CMK (cell line): Measurements from ENCODE around the gene ETV6.
A peak's percentile ranks its signal among the peaks of the same experiment; 100 is the strongest.

Experiments used
- DNase-seq: peaks from one replicate; pipeline ENCODE4 v3.0.0-alpha.2; 2010; ENCODE audit warnings: low read depth

Gene ETV6

GRCh38 chr12:11758510-11759493, 109.3 kb downstream of the ETV6 start:
- no peak for DNase-seq

GRCh38 chr12:11759494-11759878, 110.0 kb downstream of the ETV6 start:
- DNase-seq: no peak

GRCh38 chr12:11759899-11760298, 110.4 kb downstream of the ETV6 start:
- DNase-seq: no peak

GRCh38 chr12:11761869-11762567, 112.5 kb downstream of the ETV6 start:
- no peak for DNase-seq

- DNase-seq: no peak
Measured at GRCh38 chr12:11762723-11763326, 113.4 kb downstream of the ETV6 start.

GRCh38 chr12:11763760-11764520, 114.5 kb downstream of the ETV6 start:
- no peak for DNase-seq

GRCh38 chr12:11764837-11765236, 115.4 kb downstream of the ETV6 start:
- no peak for DNase-seq

- DNase-seq: no peak
Measured at GRCh38 chr12:11765421-11765816, 115.9 kb downstream of the ETV6 start.

- DNase-seq: no peak
Measured at GRCh38 chr12:11765817-11766794, 116.6 kb downstream of the ETV6 start.

- no peak for DNase-seq
Measured at GRCh38 chr12:11767029-11767724, 117.7 kb downstream of the ETV6 start.

GRCh38 chr12:11767798-11768197, 118.3 kb downstream of the ETV6 start:
- DNase-seq: no peak

GRCh38 chr12:11768233-11768965, 118.9 kb downstream of the ETV6 start:
- no peak for DNase-seq

- DNase-seq: peak; percentile 22
Measured at GRCh38 chr12:11769723-11770514, 120.4 kb downstream of the ETV6 start.

- DNase-seq: no peak
Measured at GRCh38 chr12:11771356-11771755, 121.9 kb downstream of the ETV6 start.

- DNase-seq: no peak
Measured at GRCh38 chr12:11771895-11772502, 122.5 kb downstream of the ETV6 start.

GRCh38 chr12:11773889-11774677, 124.6 kb downstream of the ETV6 start:
- DNase-seq: peak; percentile 55

GRCh38 chr12:11774821-11775220, 125.3 kb downstream of the ETV6 start:
- DNase-seq: no peak
